Kidney (tissue), 14 donors: ENCODE data around the gene ANKMY1. TPM values are rescaled to one million over a fixed set of nuclear protein-coding genes. Genes with fewer than 3 reads are reported as not detected.

Experiments
- DNase-seq, 5 donors: peaks; one replicate each; pipeline ENCODE4 v3.0.0-alpha.2; 2013 to 2020
- FAIRE-seq: peaks from 2 replicates; lab custom pipeline; 2012; peaks lifted over from hg19 to GRCh38; lab: Jason Lieb, UNC
- H3K27ac ChIP-seq, 2 donors: one replicate each; pipeline ENCODE4 v1.7.0; 2013; ENCODE audit warnings: low read depth in 2 of 2, low read length in 2 of 2, inconsistent platforms in 1 of 2
- H3K27me3 ChIP-seq: one replicate; pipeline ENCODE4 v1.7.1; 2013; ENCODE audit warnings: low read length, inconsistent platforms; ENCODE audit not compliant: control insufficient read depth, insufficient read depth
- H3K36me3 ChIP-seq, 3 donors: one replicate each; pipeline versions ENCODE4 v1.7.0 to v1.7.1; 2013; ENCODE audit warnings: low read length in 3 of 3, control low read depth in 1 of 3, inconsistent platforms in 1 of 3; ENCODE audit not compliant: insufficient read depth in 3 of 3, control insufficient read depth in 2 of 3
- H3K4me1 ChIP-seq, 3 donors: one replicate each; pipeline versions ENCODE4 v1.7.0 to v1.7.1; 2013; ENCODE audit warnings: low read length in 3 of 3, inconsistent platforms in 1 of 3, low read depth in 1 of 3; ENCODE audit not compliant: control insufficient read depth in 2 of 3, insufficient read depth in 2 of 3
- H3K4me3 ChIP-seq, 3 donors: one replicate each; pipeline versions ENCODE4 v1.7.0 to v1.8.1; 2013; ENCODE audit warnings: low read length in 3 of 3, control low read depth in 1 of 3, inconsistent platforms in 1 of 3
- H3K9ac ChIP-seq, 3 donors: one replicate each; pipeline versions ENCODE4 v1.7.0 to v1.7.1; 2013; ENCODE audit warnings: low read length in 3 of 3, control low read depth in 1 of 3, inconsistent platforms in 1 of 3
- H3K9me3 ChIP-seq, 3 donors: one replicate each; pipeline versions ENCODE4 v1.7.0 to v1.7.1; 2013; ENCODE audit warnings: low read length in 3 of 3, control low read depth in 1 of 3, inconsistent platforms in 1 of 3; ENCODE audit not compliant: control insufficient read depth in 2 of 3, insufficient read depth in 1 of 3
- CTCF ChIP-seq: IDR thresholded peaks from 3 replicates; pipeline ENCODE4 v1.5.1; 2012; ENCODE audit warnings: mild to moderate bottlenecking, moderate library complexity, borderline replicate concordance; ENCODE audit not compliant: insufficient read depth; ENCODE audit errors: extremely low read depth
- intact Hi-C: fragments of 100-400 bp; cut with DNase I; formaldehyde crosslinking; loops from one replicate; pipeline ENCODE4 v1.11.1; 2022
- polyA plus RNA-seq: library from polyadenylated mRNA; stranded (reverse); fragments of 350-450 nt; fragmentation: Illumina TruSeq; extraction: RNeasy Lipid Tissue Mini Kit (QIAGEN cat#74804); gene quantifications from one replicate; pipeline ENCODE4 v1.2.3, GENCODE V29; 2014; ENCODE audit warnings: low read depth, low replicate concordance; ENCODE audit not compliant: insufficient read depth
- total RNA-seq: library from RNA; stranded (reverse); fragmentation: NEBNext Ultra II Directional; extraction: Animal tissue kit (Norgen Biotek cat#: 25700); gene quantifications from one replicate; pipeline ENCODE4 v1.2.1, GENCODE V29; 2021
- donor health status: control.
- donor health status: control.
- donor health status: control.
- donor health status: control.
- donor health status: control.
- donor health status: DM: yes; HTN: yes; CAD: no.
- donor health status: Normal renal cell carcinoma (clear cell type).

ANKMY1 gene
- total and polyA plus RNA-seq, 2 donors from 2014 or later, result 3.0 to 22.1 TPM

GRCh38 chr2:240520974-240521350 is 36.8 kb downstream of the ANKMY1 start:
- TF ChIP-seq CTCF, result no peak
- peak in 1 of 5 donors; percentile 43 for DNase-seq
- Histone ChIP-seq H3K36me3 (peaks cover 0 to 5% (median 0%) of the 10 kb centered on the region in 3 donors), H3K9ac (no peak overlapping the region), H3K4me1 (no peaks in the 10 kb centered on the region), H3K9me3 (no peaks in the 10 kb centered on the region), H3K4me3 (no peak overlapping the region), H3K27ac (no peak overlapping the region), H3K27me3 (peaks cover 3% of the 10 kb centered on the region)
- FAIRE-seq, result no peak
- intact Hi-C loops, result no loop called here

GRCh38 chr2:240520130-240520973 is 37.4 kb downstream of the ANKMY1 start:
- H3K4me1 ChIP-seq, result no peaks in the 10 kb centered on the region
- H3K27ac ChIP-seq, result no peak overlapping the region
- peak in 4 of 5 donors; percentile 26 to 67 (median 30) for DNase-seq
- no peaks in the 10 kb centered on the region for H3K9me3 ChIP-seq
- H3K27me3 ChIP-seq, result peaks cover 3% of the 10 kb centered on the region
- intact Hi-C loops, result no loop called here
- peaks cover 0 to 5% (median 0%) of the 10 kb centered on the region in 3 donors for H3K36me3 ChIP-seq
- H3K4me3 ChIP-seq, result peak overlapping the region in 1 of 3 donors; percentile 6
- no peak for FAIRE-seq
- H3K9ac ChIP-seq, result no peak overlapping the region
- no peak for TF ChIP-seq CTCF

GRCh38 chr2:240519396-240520129 is 38.2 kb downstream of the ANKMY1 start:
- intact Hi-C loops, result no loop called here
- Histone ChIP-seq H3K4me1 (no peaks in the 10 kb centered on the region), H3K9me3 (no peaks in the 10 kb centered on the region), H3K4me3 (no peak overlapping the region), H3K36me3 (no peaks in the 10 kb centered on the region), H3K27me3 (peaks cover 3% of the 10 kb centered on the region), H3K27ac (no peak overlapping the region), H3K9ac (no peak overlapping the region)
- TF ChIP-seq CTCF, result no peak
- DNase-seq (peak in 3 of 5 donors; percentile 43 to 51 (median 51)), FAIRE-seq (no peak)
